HG03159 (cell line): ENCODE data around the gene SPDYE2B.
"Not testable (repeated sequence)": the region's sequence is repeated elsewhere in the genome, so short reads cannot be mapped to it uniquely, and the experiment has no call there.

Experiments
- ATAC-seq: cut with Tn5 transposase; IDR thresholded peaks from one replicate; pipeline ENCODE4 v1.9.1; 2021; ENCODE audit warnings: mild to moderate bottlenecking, moderate library complexity; ENCODE audit not compliant: unreplicated experiment

SPDYE2B gene, protein sequence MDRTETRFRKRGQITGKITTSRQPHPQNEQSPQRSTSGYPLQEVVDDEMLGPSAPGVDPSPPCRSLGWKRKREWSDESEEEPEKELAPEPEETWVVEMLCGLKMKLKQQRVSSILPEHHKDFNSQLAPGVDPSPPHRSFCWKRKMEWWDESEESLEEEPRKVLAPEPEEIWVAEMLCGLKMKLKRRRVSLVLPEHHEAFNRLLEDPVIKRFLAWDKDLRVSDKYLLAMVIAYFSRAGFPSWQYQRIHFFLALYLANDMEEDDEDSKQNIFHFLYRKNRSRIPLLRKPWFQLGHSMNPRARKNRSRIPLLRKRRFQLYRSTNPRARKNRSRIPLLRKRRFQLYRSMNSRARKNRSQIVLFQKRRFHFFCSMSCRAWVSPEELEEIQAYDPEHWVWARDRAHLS

DNA sequence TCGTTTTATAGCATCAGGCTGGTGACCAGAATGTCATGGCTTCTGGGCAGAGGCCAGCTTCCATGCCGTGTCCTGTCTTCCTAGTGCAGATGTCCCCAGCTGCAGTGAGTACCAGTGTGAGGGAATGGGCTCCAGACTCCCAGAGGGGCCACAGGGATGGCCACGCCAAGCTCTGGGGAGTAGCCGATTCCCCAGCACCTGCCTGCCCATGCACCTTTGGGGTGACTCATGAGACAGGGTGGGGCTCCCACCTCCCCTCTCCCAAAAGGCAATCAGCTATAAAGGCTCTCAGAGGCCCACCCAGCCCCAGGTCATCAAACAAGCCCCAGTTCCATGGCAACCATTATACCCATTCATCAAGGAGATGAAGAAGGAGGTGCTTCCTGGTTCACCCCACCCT, at the start of gene SPDYE2B:
Gene SPDYE2B, plus strand, starts transcription at position 396 of the 400 bp plus-strand sequence. CDS start 2,030 bp downstream, outside the sequence.
- not testable (repeated sequence) for ATAC-seq

DNA sequence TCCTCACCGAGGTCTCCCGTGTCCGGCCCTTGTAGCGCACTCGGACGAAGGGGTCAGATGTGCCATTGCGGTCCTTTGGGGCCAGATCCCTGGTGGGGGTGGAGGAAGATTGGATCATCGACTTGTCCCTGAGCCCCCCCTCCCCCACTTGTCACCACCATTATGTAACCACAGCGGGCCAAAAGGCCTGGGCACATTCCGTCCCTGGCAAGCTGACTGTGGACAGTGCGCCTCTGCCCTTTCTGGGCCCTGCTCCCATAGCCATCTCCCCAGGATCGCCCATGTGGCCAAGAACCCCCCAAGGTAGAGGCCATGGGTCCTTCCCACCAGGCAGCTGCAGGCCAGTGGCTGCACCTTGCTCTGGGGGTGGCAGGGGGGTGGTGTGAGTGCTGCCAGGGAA, 47.8 kb upstream of the SPDYE2B start:
- not testable (repeated sequence) for ATAC-seq

DNA sequence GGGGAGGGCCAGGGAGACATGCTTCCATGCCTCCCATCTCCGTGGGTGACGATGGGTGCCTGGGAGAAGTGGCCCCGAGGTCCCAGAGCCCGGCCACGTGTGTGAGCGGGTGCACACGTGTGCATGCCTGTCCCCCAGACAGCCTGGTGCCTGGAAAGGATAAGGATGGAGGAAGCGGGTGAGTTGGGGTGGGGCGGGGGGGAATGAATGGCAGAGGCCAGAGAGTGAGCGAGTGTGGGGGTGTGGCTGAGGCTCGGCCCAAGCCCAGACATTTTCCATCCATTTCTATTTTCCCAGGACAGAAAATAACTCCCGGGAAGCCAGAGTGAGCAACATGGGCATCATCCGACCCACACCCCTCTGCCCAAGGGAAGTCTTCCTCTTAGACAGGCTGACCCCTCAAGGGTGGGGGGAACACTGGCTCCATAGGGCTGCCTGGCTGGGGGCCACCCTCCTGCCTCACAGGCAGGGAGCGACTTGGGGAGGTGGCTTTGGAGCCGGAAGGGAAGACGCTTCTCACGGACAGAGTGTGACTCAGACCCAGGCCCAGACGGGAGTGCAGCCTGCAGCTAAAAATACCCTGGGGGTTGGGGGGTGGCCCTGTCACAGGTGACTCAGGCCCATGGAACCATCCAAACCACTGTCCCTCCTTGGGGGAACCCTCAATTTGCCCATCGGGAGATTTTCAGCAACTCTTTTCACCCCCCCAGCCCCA, 45.5 kb upstream of the SPDYE2B start:
- ATAC-seq: not testable (repeated sequence)

DNA sequence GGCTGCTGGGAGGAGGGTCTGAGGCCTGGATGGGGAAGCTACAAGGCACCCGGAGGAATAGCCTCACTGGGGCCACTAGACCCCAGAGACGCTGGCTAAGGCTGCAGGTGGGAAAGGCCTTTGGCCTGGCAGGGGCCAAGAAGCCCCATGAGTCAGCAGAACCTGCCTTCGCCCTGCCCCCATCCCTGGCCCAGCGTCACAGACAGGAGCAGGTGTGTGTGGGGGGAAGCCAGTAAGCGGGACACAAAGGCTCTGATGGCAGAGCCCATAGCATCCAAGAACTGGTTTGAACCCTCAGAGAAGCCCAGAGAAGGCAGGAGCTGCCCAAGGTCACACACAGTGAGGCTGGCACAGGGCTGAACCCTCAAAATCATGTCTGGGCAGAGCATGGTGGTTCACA, 43.3 kb upstream of the SPDYE2B start:
- ATAC-seq: not testable (repeated sequence)

DNA sequence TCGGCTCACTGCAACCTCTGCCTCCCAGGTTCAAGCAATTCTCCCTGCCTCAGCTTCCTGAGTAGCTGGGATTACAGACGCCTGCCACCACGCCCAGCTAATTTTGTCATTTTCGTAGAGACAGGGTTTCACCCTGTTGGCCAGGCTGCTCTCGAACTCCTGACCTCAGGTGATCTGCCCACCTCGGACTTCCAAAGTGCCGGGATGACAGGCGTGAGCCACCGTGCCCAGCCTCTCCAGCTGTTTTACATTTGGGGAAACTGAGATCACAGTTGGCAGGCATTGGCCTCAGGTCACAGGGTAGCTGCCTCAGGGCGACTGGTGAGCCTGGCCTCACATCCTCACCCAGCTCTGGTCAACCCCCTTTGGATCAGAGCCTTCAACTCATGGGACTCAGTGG, 40.4 kb upstream of the SPDYE2B start:
- ATAC-seq: not testable (repeated sequence)

DNA sequence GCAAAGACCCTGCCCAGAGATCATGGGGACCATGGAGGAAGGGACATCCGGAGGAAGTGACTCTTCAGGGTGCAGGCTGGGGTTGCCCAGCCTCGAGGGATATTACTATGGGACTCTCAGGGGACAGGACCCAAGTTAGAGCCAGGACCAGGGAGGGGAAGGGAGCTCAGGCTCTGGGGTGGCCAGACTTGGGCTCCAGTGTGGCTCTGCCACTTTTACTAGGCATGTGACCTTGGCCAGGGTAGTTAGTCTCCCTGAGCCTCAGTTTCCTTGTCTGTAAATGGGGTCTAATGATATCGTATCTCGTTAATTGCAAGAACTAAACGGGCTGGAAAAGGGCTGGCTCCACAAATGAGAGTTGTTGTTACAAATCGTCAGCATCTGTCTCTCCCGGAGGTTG, 39.7 kb upstream of the SPDYE2B start:
- not testable (repeated sequence) for ATAC-seq

DNA sequence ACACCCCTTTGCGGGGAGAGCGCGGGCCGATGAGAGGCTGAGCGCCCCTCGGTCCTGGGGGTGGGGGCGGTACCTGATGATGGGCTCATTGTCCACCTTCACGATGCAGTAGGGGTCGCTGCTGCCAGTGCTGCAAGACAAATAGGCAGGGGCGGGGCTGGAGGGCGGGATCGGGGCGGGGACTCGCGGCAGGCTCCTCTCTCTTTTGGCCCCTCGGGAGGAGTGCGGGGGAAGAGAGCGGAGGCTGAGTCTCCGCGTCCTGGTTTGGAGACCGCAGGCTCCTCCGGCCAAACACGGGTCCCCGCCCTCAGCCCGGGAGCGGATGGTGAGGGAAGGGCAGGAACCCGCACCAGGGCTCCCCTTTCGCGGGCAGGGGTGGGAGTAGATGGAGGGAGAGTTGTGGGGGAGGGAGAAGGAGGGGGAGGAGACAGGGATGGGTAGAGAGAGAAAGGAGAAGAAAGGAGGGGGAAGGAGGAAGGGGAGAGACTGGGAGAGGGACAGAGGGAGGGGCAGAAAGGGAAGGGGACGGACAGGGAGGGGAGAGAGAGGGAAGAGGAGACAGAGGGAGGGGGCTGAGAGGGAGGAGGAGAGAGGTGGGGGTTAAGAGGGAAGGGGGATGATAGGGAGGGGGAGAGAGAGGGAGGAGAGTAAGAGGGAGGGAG, 39.0 kb upstream of the SPDYE2B start:
- ATAC-seq: peak; percentile 35

DNA sequence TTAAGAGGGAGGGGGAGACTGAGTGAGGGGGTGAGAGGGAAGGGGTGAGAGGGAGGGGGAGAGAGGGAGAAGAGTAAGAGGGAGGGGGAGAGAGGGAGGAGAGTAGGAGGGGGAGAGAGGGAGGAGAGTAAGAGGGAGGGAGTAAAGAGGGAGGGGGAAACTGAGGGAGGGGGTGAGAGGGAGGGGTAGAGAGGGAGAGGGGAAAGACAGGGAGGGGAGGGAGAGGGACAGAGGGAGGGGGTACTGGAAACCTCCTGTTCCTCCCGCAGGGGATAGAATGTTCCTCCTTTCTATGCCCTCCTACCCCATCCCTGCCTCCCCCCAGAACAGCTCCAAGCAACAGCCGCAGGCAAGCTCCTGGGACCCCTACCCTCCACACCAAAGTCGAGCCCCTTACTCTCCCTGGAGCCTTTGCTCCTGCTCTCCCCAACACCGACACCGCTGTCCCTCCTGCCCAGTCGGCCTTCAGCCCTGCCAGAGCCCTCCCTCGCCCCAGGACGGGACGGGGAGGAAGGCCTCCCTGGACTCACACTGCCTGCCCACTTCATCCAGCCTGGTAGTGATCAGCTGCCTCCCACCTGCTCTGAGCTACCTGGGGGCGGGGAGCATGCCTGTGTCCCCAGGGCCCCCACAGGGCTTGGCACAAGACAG, 38.3 kb upstream of the SPDYE2B start:
- ATAC-seq: not testable (repeated sequence)

DNA sequence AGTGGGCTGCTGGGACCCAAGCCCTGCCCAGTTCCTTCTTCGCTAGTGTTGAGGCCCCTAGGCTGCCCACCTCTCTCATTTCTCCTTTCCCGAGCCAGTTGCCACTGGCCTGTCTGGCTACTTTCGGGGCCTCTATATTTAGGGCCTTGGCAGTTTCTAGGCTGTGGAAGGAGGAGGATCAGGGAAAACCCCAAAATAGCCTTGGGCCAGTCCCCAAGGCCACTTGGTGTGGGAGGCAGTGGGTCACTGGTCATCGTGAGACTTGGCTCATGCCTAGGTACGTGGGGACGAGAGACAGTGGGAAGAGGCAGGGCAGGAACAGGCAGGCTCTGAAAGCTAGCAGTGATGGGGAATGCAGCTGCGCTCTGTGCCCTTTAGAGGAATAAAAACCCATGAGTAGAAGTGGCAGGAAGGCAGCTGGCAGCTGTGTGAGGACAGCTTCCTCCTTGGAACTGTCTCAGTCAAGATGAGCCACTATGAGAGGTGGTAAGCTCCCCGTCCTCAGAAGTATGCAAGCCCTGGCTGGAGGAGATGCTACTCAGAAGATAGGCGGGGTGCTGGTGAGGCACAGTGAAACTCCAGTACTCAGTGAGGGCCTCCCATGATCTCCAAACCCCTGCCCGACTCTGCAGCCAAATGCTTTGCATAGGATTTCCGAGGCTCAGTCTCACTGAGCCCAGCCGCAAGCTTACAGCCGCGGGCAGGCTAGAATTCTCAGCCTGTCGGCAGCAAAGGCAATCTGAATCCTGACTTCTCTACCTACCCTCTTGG, 36.4 kb upstream of the SPDYE2B start:
- ATAC-seq: peak; percentile 61

DNA sequence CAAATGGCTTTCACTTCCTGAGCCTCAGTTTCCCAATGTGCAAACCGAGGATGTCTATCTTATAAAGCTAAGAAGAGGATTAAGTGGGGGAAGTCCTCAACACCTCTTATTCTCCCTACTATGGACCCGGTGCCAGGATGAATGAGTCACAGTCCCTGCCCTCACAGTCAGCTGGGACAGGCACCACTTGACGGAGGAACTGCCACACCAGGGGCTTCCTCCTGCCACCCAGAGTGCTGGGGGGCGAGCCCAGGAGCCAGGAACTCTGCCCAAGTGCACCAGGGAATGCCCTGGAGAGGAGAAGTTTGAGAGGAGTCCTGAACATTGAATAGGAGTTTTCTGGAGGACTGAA, 35.8 kb upstream of the SPDYE2B start:
- ATAC-seq: not testable (repeated sequence)

DNA sequence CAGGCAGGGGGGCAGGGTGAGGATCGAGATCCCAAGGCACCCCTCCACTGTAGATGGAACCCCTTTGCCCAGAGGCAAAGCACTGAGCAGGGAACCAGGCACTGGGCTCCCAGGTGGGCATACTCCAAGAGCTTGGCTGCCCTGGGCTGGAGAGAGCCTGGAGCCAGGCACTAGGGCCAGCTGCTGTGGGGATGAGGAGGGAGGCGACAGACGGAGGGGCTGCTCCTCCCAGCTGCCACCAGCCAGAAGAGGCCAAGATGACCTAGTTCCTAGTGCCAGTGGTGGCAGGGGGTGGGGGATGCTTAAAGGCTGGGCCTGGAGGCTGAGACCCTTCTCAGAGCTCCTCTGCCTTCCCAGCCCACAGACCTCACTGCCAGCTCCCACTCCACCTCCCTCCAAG, 35.2 kb upstream of the SPDYE2B start:
- not testable (repeated sequence) for ATAC-seq

DNA sequence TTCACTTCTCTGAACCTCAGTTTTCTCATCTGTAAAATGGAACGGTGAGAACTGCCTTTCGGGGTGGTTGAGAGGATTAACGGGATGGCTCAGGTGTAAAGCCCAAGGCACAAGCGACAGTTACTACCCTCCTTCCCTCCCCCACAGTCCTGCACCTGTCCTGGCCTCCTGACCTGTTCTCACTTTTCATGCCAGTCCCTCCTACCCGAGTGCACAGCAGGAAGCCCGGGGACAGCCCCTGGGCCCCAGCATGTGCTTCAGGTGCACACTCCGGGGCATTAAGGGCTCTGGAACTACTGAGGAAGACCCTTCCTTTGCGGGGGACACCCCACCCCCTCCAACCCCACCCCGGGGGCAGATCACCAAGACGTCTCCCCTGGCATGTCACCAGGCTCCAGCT, 34.2 kb upstream of the SPDYE2B start:
- ATAC-seq: not testable (repeated sequence)

DNA sequence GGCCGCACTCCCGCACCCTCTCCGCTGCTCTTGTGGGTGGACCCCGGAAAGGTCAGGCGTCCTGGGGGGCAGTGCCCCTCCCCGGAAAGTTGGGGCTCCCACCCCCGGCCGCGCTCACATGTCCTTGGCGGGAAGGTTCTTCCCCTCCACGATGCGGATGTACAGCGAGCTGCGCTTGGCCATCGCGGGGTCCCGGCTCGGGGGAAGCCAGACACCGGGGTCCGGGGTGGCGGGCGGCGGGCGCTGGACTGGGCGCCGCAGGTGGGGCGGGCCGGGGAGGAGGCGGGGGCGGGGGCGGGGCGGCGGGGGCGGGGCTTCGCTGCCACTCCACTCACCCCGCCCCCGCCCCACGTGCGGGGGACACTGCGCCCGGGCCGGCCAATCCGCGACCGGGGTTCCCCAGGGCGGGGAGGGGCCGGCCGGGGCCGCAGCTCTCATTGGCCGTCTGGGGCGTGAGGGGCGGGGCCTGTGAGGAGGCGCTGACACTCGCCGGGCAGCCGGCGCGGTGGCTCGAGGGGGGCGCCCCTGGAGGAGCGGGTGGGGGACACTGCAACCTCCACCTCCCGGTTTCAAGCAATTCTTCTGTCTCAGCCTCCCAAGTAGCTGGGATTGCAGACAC, 33.5 kb upstream of the SPDYE2B start, which contains the start of gene RASA4:
Gene RASA4, minus strand, starts transcription at position 250 of the 619 bp plus-strand sequence. Its CDS starts 67 bp downstream, at position 183.
- peak; percentile 67 for ATAC-seq

DNA sequence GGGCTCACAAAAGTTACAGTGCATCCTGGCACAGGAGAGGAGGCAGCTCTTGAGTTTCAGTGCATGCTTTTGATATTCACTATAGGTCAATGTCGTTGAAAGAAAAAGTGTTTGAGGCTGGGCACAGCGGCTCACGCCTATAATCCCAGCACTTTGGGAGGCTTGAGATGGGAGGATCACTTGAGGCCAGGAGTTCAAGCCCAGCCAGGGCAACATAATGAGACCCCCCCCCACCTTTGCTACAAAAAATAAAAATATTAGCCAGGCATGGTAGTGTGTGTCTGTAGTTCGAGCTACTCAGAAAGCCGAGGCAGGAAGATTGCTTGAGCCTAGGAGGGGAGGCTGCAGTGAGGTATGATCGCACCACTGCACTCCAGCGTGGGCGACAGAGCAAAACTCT, 32.0 kb upstream of the SPDYE2B start:
- ATAC-seq: not testable (repeated sequence)

DNA sequence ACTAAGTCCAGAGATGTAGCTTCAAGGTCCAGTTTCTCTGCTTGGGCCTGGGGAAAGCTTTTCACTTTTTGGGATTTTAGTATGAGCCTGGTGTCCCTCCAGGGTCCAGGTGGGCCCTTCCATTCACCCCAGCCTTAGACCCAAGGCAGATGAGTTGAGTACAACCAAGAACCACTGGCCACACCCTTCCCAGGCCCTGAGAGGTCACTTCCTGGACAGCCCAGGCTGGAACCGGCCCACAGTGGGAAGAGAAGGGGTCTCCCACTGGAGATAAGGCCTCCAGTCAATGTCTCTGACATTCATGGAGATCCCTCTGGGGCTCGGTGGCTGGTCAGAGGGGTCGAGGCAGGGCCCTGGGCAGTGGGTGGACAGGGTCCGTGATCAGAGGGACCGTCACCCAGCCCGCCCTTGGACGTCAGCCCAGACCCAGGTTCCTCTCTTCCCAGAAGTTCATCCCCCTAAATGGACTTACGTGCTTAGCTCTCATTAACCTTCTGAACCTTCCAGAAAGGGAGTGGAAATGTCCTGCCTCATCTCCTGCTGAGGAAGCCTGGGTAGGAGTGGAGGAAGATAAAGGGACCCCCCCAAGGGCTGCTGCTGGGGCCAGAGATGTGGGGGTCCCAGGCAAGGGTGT, 22.7 kb upstream of the SPDYE2B start:
- not testable (repeated sequence) for ATAC-seq

DNA sequence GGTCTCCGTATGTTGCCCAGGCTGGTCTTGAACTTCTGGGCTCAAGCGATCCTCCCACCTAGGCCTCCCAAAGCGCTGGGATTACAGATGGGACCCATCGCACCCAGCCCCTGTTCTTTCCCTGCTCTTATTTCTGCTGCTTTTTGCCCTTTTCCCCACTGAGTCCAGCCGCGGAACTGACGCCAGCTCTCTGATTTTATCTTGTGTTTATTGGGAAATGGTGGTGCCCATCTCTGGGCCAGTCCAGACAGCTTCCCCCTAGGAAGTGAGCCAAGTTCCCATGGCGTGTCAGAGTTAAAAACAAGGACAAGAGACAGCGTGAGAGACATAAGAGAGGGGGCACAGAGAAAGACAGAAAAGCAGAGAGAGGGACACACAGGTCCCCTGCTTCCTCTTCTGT, 19.5 kb upstream of the SPDYE2B start:
- not testable (repeated sequence) for ATAC-seq

DNA sequence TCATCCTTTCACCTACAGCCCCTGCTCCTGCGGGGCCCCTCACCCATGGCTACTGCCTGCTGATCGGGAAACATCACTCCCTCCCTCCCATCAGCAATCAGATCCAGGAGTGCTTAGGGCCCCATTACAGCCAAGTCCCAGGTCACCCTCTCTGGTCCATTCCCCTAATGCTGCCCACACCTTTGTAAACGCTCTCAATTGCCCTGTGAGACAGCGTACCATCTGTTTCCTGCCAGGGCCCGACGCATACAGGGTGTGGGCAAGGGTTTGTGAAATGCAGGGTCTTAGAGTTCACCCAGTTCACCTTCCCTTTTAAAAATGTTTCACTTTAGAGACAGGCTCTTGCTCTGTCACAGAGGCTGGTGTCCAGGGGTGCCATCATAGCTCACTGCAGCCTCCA, 15.8 kb upstream of the SPDYE2B start:
- ATAC-seq: not testable (repeated sequence)

DNA sequence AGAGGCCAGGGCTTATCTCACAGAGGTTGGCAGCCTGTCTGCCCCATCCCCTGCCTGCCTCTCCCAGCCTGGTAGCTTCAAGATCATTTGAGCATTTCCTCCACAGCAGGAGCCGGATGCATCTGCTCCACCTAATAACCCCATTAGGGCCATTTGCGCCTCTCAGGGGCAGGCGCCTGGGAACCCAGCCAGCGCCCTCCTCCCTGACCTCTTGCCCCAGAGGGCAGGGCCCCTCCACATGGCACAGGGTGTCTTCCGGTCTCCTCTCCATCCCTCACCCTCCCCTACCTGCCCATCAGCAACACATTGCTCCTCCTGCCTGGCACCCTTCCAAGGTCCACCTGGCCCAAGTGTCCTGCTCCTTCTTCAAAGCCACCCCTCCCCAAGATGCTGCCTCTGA, 14.8 kb upstream of the SPDYE2B start:
- not testable (repeated sequence) for ATAC-seq

DNA sequence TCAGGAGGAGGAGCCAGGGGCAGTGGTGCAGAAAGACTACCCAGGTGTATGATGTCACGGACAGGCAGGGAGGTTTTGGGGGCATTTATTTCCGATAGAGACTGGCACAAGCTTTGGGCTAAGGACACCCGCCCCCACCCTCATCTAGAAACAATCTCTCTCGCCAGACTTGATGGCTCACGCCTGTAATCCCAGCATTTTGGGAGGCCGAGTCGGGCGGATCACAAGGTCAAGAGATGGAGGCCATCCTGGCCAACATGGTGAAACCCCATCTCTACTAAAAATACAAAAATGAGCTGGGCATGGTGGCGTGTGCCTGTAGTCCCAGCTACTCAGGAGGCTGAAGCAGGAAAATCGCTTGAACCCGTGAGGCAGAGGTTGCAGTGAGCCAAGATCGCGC, 13.2 kb upstream of the SPDYE2B start:
- not testable (repeated sequence) for ATAC-seq
